GM21515 (cell line): ENCODE results near the gene SYP.

Source experiments
- ATAC-seq: cut with Tn5 transposase; IDR thresholded peaks from one replicate; pipeline ENCODE4 v1.9.1; 2021; ENCODE audit not compliant: unreplicated experiment

Gene SYP

DNA sequence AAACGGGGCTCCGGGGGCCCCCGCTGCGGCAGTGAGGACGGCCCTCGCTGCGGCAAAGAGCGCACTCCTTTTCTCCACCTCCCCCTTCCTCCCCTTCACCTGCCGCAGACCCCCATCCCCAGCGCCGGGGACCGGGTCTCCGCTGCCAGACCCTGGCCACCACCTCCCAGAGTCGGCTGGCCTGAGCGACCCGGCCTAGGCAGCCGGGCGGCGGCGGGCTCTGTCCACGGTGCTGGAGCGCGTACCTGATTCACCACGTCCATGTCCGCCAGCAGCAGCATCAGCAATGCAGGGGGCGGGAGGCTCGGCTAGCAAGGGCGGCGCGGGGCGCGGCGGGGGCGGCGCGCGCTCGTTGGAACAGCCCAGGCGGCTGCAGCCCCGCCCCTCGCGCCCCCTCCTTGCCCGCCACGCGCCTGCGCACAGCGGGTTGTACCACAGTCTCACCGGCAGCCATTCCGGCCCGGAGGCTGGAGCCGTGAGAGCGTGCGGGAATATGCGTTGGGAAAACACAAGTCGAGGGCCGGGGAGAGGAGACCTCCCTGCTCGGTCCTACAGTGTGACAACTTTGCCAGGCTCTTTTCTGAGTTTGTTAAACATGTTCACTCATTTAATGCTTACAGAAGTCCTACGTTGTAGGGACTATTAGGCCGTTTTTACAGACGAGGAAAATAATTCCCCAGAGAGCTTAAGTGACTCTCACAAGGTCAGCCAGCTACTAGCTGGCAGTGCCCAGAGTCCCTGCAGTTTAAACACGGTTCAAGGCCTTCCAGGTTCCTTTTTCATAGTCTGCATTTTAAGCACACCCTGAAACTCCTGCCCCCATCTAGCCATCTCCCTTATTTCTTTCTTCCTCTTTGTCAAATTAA, at the start of gene SYP:
Gene SYP (minus strand): TSS at position 288 of the 866 bp plus-strand sequence. CDS start 7 bp downstream, at position 281.
- peak; percentile 93 for ATAC-seq

DNA sequence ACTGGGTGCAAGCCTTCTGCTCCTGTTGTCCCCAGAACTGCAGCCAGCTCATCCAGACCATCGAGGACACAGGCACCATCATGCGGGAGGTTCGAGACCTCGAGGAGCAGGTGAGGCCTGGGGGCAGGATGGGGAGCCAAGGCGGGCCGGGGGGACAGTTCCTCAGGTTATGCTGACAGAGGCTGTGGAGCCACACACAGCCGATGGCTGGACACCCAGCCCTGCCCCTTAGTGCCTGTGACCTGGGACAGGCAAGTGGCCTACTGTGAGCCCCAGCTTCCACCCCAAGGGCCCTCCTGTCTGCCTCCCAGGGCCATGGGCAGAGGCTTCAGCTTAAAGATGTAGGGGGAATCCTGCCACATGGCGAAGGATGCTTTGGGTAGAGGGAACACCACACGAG, 49.6 kb upstream of the SYP start:
- no peak for ATAC-seq

DNA sequence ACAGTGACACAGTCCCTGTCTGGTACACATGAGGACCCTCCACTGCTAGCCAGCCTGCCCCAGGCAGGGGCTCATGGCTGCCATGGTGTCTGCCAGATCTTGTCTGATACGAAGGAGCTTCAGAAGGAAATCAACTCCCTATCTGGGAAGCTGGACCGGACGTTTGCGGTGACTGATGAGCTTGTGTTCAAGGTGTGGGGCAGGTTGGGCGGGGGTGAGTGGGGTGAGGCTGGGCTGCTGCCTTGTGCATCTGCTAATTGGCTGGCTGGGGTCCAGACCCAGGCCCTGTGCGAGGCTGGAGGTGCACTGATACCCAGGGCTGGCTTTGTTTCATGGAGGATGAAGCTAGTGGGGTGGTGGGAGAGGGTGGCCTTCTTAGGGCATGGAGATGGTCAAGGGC, 49.1 kb upstream of the SYP start:
- no peak for ATAC-seq

DNA sequence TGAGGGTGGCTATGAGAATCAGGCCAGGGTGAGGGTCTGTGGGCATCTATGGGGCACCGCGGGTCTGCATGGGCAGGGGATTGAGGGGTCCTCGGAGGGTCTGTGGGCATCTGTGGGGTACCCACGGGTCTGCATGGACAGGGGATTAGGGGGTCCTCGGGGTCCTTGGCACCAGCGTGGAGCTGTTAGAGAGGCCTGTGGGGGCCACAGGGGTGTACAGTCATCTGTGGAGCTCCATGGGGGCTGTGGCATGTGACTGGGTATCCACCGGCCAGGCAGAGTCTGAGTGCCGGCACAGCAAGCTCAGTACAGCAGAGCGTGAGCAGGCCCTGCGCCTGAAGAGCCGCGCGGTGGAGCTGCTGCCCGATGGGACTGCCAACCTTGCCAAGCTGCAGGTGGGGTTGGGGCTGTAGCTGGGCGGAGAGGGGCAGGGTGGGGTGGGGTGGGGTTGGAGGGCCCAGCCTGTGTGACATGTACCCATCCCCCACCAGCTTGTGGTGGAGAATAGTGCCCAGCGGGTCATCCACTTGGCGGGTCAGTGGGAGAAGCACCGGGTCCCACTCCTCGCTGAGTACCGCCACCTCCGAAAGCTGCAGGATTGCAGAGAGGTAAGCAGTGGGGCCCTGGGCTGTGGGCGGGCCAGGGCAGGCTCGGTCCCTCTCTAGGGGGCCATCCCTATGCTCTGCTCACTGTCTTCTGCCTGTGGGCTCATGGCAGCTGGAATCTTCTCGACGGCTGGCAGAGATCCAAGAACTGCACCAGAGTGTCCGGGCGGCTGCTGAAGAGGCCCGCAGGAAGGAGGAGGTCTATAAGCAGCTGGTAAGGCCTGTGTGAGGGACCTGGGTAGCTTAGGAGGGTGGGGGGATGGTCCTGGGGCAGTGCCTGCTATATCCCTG, 48.2 kb upstream of the SYP start:
- ATAC-seq, result no peak

DNA sequence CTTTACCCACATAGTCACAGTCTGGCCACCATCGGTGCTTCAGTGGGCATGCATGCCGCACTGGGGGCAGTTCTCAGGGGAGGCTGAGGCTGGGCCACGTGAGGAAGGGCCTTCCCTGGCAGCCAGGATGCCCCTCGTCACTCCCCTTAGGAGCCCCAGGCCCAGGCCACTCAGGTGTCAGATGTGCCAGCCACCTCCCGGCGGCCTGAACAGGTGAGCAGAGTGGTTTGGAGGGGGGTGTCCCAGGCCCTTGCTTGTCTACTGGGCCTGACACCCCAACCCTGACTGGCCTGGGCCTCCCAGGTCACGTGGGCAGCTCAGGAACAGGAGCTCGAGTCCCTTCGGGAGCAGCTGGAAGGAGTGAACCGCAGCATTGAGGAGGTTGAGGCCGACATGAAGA, 47.4 kb upstream of the SYP start:
- ATAC-seq, result no peak

DNA sequence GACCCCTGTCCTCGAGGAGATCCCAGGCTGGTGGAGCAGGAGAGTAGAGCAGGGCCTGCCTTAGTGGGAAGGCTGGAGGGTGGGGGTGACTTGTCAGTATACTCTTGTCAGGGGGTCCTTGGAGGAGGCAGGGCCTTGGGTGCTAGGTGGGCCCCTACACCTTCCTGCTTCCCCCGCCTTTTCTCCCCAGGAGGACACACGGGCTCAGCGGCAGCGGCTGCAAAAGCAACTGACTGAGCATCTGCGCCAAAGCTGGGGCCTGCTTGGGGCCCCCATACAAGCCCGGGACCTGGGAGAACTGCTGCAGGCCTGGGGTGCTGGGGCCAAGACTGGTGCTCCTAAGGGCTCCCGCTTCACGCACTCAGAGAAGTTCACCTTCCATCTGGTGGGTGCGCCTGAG, 46.5 kb upstream of the SYP start:
- ATAC-seq, result no peak

DNA sequence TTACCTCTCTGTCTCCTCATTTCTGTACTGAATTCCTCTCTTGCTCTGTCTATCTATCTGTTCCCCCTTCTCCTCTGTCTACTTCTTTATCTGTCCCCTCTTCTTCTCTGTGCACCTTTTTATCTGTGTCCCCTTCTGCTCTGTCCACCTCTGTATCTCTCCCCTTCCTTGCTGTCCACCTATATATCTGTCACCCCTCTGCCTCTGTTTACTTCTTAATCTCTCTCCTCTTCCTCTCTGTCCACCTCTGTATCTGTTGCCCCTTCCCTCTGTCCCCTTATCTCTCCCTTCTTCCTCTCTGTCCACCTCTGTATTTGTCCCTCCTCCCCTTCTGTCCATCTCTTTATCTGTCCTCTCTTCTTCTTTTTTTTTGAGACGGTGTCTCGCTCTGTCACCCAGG, 44.2 kb upstream of the SYP start:
- ATAC-seq, result no peak

DNA sequence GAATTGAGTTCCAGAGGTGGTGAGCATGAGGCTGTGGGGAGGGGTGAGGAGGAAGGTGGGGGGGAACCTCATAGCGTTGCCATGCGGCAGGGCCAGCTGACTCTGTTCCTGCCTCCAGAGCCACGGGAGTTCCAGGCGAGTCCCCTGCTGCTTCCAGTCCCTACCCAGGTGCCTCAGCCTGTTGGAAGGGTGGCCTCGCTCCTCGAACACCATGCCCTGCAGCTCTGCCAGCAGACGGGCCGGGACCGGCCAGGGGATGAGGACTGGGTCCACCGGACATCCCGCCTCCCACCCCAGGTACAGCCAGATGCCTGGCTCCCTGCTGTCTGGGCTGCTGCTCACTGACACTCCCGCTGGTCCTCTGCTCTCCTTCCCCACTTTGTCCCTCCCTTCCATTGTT, 43.2 kb upstream of the SYP start:
- ATAC-seq, result no peak

DNA sequence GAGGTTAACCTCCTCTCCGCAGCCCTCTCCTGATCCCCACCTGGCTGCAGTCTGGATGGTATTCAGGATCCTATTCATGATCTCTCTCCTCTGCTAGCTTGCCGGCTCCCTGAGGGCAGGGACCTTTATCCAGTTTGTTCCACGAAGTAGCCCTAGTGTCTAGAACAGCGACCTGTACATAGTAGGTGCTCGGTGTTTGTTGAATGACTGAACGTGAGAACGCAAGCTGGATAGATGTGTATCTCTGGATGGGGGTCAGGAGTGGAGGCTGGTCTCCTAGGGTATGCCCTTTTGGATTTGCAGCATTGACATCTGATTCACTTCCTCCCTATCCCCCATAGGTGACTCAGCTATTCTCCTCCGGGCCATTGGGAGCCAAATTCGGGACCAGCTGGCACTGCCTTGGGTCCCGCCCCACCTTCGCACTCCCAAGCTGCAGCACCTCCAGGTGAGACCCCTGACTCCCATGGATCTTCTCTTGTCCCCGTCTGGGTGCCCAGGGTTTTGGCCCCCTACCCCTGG, 42.6 kb upstream of the SYP start:
- no peak for ATAC-seq

DNA sequence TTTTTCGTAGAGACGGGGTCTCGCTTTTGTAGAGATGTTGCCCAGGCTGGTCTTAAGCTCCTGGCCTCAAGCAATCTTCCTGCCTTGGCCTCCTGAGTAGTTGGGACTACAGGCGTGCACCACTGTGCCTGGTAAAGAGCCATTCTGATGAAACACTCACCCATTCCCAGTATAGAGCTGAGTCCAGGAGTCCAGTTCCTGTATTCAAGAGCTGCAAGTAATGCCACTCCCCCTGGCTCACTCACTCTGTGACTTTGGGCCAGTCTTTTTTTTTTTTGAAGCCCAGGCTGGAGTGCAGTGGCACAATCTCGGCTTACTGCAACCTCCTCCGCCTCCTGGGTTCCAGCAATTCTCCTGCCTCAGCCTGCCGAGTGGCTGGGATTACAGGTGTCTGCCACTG, 38.7 kb upstream of the SYP start:
- ATAC-seq, result no peak

DNA sequence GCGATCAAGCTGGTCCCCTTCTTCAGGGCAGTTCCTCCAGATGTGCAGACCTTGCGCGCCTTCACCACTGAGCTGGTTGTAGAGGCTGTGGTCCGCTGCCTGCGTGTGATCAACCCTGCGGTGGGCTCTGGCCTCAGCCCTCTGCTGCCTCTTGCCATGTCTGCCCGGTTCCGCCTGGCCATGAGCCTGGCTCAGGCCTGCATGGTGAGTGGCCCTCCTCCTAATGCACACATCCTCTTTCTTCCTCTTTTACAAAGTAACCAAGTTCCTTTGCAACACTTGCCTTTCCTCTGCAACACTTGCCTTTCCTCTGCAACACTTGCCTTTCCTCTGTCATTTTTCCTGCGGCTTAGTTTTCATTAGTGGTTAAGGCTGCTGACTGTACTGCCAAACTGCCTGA, 37.1 kb upstream of the SYP start:
- no peak for ATAC-seq

DNA sequence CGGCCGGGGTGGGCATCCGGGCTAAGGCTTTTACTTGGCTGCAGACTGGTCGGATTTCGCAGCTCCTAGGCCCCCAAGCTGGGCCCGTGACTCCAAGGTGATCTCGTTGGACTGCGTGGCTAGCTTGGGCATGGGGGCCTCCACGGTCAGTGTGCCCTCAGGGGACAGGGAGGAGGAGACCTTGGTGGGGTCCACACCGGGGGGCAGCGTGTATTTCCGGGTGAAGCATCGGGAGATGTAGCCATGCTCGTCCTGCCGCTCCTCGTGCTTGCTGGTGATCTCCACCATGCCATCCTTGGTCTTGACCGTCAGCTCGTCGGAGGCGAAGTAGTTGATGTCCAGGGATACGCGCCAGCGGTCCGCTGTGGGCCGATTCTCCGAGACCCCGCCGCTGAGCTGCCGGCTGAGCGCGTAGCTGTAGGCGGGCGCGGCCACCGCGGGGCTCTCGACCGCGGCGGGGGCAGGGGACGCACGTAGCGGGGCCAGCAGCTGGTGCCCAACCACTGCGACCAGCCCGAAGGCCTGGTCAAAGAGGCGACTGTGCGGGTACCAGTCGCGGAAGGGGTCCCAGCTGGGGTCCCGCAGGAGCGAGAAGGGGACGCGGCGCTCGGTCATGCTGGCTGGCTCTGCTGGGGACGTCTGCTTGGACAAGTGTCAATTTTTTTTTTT, 34.0 kb upstream of the SYP start:
- no peak for ATAC-seq

DNA sequence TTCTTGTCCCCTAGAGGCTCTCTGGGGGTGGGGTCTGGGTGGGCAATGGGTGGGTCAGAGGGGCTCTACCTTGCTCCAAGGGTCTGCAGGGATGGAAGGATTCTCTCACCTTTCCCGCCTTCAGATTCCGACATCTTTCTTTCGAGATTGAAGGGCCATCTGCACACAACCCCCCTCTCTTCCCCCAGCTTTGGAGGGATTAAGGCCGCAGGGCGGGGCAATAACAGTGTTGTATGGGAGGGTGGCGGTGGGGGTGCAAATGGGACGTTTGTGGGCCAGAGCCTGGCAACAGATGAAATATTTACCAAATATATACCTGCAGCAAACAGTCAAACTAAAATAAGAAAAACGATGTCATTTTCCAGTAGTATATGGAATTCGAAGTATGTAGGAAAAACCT, 33.2 kb upstream of the SYP start, which contains the start of gene CACNA1F:
Gene CACNA1F (minus strand): TSS at position 165 of the 400 bp plus-strand sequence. CDS start 31 bp downstream, at position 134.
- no peak for ATAC-seq

DNA sequence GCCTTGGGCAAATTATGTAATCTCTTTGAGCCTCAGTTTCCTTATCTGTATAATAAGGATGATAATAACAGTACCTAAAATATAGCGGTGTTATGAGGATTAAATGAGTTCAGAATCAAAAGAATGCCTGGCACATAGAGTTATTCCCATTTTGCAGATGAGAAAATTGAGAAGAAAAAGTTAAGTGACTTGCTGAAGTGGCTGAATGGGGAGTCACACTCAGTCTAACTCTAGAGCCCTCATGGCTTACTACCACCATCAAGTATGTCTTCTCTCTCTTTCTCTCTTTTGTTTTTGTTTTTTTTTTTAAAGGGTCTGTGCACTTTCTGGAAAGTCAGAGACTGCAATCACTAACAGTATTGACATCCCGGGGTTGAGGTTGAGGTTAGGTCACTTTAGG, 32.5 kb upstream of the SYP start:
- no peak for ATAC-seq

DNA sequence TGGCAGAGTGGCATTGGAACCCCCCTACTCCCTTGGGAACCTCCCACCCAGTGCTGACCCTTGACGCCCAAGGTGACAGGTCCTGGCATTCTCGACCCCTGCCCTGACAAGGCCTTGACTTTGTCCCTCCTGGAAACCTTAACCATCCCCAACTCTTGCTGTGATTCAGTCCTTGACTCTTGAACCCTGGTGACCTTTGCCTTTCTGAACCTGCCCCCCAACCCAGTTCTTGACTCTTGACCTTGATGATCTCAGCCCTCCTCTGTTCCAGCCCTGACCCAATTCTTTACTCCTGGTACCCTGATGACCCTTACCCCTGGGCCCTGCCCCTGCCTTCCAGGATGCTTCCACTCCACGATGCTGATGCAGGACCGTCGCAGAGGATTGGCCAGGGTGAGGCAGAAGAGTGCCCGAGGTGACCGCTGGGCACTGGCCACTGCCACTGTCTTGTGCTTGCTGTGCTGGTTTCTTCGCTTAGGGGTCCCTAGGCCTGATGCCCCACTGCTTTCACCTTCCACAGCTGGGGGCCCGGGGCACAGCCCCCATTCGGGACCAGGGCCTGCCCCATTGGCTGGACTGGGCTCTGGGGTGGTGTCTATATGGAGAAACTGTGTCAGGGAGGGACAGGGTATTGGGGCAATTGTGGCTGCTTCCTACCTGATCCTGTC, 31.5 kb upstream of the SYP start:
- ATAC-seq, result no peak

DNA sequence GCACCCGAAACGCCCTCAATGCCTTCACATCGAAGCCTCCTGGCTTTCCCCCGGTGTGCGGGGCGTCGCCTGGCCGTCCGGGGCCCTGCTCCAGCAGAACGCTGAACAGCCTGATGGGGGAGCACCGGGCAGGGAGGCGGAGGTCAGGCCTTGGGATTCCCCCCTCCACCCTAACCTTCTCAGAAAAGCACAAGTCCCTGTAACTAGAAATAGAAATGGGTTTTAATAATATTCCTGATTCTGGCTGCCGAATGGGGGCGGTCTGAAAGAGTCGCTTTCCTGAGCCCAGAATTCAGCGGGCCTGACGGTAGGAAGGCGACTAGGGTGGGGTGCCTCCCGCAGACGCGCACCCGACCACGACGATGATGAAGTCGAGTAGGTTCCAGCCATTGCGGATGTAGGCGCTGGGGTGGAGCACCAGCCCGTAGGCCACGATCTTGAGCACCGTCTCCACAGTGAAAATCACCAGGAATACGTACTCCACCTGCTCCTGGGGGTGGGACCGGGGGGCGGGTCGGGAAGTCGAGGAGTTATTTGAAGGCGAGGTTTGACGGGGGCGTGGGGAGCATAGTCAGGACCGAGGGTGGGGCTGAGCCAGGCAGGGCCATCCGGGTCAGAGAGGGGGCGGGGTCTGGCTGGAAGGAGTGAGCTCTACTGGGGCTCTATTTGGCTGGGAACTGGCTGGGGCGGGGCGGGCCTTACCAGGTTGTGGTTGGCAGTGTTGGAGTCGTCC, 30.7 kb upstream of the SYP start:
- no peak for ATAC-seq

DNA sequence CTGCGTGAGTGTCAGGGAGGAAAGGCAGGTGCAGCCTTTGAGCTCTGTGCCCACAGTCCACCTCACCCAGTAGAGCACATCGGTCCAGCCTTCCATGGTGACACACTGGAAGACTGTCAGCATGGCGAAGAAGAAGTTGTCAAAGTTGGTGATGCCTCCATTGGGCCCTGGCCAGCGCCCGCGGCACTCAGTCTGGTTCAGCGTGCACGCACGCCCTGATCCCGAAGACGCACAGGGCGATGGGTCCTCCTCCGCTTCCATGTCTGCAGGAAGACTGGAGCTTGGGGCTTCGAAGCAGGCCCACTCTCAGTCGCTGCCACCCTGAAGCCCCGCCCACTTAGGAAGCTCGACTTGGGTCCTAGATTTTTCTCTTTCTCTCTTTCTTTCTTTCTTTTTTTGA, 28.2 kb upstream of the SYP start:
- no peak for ATAC-seq

DNA sequence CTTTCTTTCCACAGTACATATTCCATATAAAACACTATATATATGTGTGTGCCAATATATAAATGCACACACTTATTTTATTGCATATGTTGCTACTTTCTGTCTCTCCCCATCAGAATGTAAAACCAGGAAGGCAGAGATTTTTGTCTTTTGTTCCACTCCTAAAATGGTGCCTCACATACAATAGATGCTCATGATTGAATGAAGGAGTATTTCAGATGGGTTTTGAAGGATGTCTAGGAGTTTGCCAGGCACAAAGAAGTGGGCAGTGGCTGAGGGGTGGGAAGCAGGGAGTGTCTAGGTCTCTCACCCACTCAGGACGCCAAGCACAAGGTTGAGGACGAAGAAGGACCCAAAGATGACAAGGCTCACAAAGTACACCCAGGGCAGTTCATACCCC, 27.7 kb upstream of the SYP start:
- ATAC-seq, result no peak

DNA sequence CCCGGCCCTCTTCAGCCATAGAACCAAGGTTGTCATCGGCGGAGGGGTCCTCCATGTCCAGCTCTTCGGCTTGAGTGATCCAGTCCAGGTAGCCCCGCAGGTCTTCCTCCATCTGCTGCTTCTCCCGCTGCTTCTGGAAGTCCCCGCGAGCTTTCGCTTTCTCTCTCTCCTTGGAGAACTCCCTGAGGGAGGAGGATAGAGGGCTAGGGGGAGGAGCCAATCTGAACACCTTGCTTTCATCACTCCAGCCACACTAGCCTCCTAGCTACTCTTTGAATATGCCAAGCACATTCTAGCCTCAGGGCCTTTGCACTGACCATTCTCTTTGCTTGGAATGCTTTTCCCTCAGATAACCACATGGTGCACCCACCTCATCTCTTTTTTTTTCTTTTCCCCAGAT, 27.0 kb upstream of the SYP start:
- ATAC-seq, result no peak

DNA sequence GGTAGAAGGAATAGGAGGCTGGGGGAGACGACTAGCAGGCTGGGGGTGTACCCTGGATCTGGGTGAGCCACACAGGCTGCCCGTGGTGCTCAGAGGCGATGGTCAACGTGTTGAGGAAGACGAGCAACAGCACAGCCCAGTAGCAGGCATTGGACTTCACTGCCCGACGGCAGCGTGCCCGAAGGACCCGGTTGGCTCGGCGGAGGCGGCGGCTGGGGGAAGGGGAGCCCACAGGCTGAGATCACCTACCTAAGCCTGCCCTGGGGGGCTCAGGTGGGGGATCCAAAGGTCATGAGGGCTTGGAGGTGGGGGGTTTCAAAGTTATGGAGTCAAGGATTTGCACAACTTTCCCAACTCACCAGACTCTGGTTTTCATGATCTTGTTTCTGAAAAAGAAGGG, 25.9 kb upstream of the SYP start:
- ATAC-seq, result no peak
